BJ (cell line): ENCODE results near the gene LRMDA. TPM values are rescaled to one million over a fixed set of nuclear protein-coding genes. Genes with fewer than 3 reads are reported as not detected.

Experiments used
- CTCF ChIA-PET: fragments of 350-600 bp; formaldehyde crosslinking; extraction: SDS; loops from one replicate; lab custom pipeline; 2021; ENCODE audit warnings: antibody characterized with exemption, inconsistent platforms; lab: Yijun Ruan, JAX
- POLR2A ChIA-PET: fragments of 300-600 bp; sonication (Branson Sonifier 250); formaldehyde crosslinking; extraction: SDS; loops from one replicate; lab custom pipeline; 2021; ENCODE audit warnings: antibody characterized with exemption; lab: Charles Lee
- DNase-seq: peaks from one replicate; pipeline ENCODE4 v3.0.0-alpha.2; 2011; ENCODE audit warnings: low read depth
- H3K27me3 ChIP-seq: 2 replicates; pipeline ENCODE4 v1.6.0; 2011; ENCODE audit warnings: low read length; ENCODE audit not compliant: control insufficient read depth, insufficient read depth
- H3K36me3 ChIP-seq: 2 replicates; pipeline ENCODE4 v1.5.1; 2011; ENCODE audit warnings: low read length; ENCODE audit not compliant: control insufficient read depth, insufficient read depth
- H3K4me3 ChIP-seq: 2 replicates; pipeline ENCODE4 v1.5.1; 2011; ENCODE audit warnings: low read depth, mild to moderate bottlenecking, control low read depth, low read length
- CTCF ChIP-seq: IDR thresholded peaks from 2 replicates; pipeline ENCODE4 v1.5.1; 2011; ENCODE audit warnings: low read depth, mild to moderate bottlenecking, control low read depth, inconsistent platforms, low read length, moderate library complexity; ENCODE audit not compliant: insufficient read depth
- polyA plus RNA-seq: library from polyadenylated mRNA; depleted of rRNA; stranded (reverse); fragments of >200 nt; gene quantifications from 2 replicates; pipeline ENCODE4 v1.2.3, GENCODE V29; 2011

Gene LRMDA
- polyA plus RNA-seq, 1 experiment, result not detected

GRCh38 chr10:76398043-76398710 lies 966.8 kb downstream of the LRMDA start:
- no peak for TF ChIP-seq CTCF
- ChIA-PET CTCF (interaction anchor here (0.8 to 1.8 kb wide), 3 partner anchors 9 to 17 kb away, joined by 3 to 6 read pairs (median 3); no protein-coding TSS in a partner anchor), POLR2A (no interaction called here)
- DNase-seq, result no peak
- Histone ChIP-seq H3K4me3 (no peak overlapping the region), H3K27me3 (no peaks in the 10 kb centered on the region), H3K36me3 (no peaks in the 10 kb centered on the region)

DNA sequence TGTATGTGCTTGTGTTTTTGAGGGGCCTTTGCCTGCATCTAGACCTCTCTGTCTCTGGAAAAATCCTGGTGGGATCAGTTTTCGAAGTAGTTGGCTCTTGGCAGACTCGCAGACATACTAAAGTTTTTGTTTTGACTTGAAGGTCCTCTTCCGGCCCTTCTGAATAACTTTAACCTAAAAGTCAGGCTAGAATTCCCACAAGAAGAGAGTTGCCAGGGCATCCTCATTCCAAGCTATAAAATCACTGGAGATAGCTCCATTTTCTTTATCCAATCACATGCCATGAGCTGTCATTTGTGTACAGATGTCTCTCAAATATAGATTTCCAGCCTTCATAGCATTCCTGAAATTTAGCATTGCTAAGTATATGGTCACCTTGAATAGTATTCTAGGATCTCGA lies 967.8 kb downstream of the LRMDA start:
- TF ChIP-seq CTCF, result no peak
- no peaks in the 10 kb centered on the region for H3K27me3 ChIP-seq
- POLR2A ChIA-PET, result no interaction called here
- no peak for DNase-seq
- H3K4me3 ChIP-seq, result no peak overlapping the region
- no peaks in the 10 kb centered on the region for H3K36me3 ChIP-seq
- CTCF ChIA-PET, result no interaction called here

DNA sequence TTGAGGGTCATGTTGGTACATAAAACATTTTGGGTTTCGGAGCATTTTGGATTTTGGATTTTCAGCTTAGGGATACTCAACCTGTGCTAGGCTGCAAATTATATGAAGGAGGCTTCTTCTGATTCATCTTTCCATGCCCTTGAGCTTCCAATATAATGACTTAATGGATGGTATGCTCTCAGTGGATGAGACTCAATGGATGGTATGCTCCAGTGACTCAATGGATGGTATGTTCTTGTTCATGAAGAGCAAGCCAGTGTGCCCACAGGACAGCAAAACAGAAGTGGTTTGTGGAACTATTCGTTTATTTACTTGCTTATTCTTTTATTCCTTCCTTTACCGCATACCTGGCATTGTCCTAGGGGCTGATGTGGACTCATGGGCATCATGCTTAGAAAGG lies 969.6 kb downstream of the LRMDA start:
- Histone ChIP-seq H3K36me3 (no peaks in the 10 kb centered on the region), H3K27me3 (no peaks in the 10 kb centered on the region), H3K4me3 (no peak overlapping the region)
- POLR2A ChIA-PET, result no interaction called here
- no peak for TF ChIP-seq CTCF
- CTCF ChIA-PET, result interaction anchor here (0.8 kb wide), 1 partner anchor 9 kb away, joined by 4 read pairs; no protein-coding TSS in a partner anchor
- no peak for DNase-seq

DNA sequence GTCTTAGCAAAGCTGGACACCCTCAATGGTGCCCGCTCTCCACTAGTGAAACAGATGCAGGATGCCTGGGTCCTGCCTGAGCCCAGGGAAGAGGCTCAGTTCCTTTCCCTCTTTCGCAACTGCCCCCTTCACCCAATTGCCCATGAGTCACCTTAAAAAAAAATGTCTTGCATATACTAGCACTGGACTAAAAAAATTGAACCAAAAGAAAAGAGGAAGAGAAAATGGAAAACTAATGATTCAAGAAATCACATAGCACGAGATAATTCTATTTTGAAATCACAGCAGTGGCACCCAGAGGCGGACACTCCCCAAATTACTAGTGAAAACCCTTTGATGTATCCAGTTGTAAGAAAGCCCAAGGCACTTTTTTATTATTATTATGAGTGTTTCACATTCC lies 972.5 kb downstream of the LRMDA start:
- no peak overlapping the region for H3K4me3 ChIP-seq
- POLR2A ChIA-PET, result no interaction called here
- no peaks in the 10 kb centered on the region for H3K36me3 ChIP-seq
- CTCF ChIA-PET, result no interaction called here
- no peaks in the 10 kb centered on the region for H3K27me3 ChIP-seq
- no peak for DNase-seq
- TF ChIP-seq CTCF, result no peak

- no peaks in the 10 kb centered on the region for H3K36me3 ChIP-seq
- ChIA-PET CTCF (no interaction called here), POLR2A (no interaction called here)
- no peaks in the 10 kb centered on the region for H3K27me3 ChIP-seq
- no peak for DNase-seq
- no peak overlapping the region for H3K4me3 ChIP-seq
- TF ChIP-seq CTCF, result no peak
Measured at GRCh38 chr10:76404531-76404930, 973.1 kb downstream of the LRMDA start.
